ENCODE measurements around the gene WDR53.

Gene WDR53

GRCh38 chr3:196528639-196529233 lies 39.6 kb downstream of the WDR53 start:
- Histone ChIP-seq H2AFZ (ENCODE audit: low read length) (peak overlapping the region; percentile 95), H3K79me2 (ENCODE audit: low read length) (no peaks in the 10 kb centered on the region), H4K20me1 (ENCODE audit: insufficient read depth, low read length) (no peaks in the 10 kb centered on the region), H3K9me3 (replicated peaks; ENCODE audit: insufficient read depth, low read length) (no peaks in the 10 kb centered on the region), H3K27me3 (replicated peaks; ENCODE audit: insufficient read depth, low read length) (no peaks in the 10 kb centered on the region), H3K4me3 (ENCODE audit: low read length) (peak overlapping the region; percentile 81), H3K9ac (ENCODE audit: low read length) (peak overlapping the region; percentile 79), H3K4me2 (ENCODE audit: low read depth, low read length) (peak overlapping the region; percentile 93), H3F3A (ENCODE audit: insufficient read depth, low read length) (peaks cover 12% of the 10 kb centered on the region), H3K4me1 (ENCODE audit: low read length) (peaks cover 7% of the 10 kb centered on the region), H3K9me2 (replicated peaks; ENCODE audit: insufficient read depth, low read length) (no peaks in the 10 kb centered on the region), H3K36me3 (replicated peaks; ENCODE audit: insufficient read depth, low read length) (no peaks in the 10 kb centered on the region), H3K27ac (ENCODE audit: low read length) (peak overlapping the region; percentile 51)
- peak; percentile 88 for DNase-seq
- TF ChIP-seq EZH2phosphoT487 (IDR thresholded peaks at IDR 0.05; ENCODE audit: low read length), result no peak
- TF ChIP-seq, protein P1, sequence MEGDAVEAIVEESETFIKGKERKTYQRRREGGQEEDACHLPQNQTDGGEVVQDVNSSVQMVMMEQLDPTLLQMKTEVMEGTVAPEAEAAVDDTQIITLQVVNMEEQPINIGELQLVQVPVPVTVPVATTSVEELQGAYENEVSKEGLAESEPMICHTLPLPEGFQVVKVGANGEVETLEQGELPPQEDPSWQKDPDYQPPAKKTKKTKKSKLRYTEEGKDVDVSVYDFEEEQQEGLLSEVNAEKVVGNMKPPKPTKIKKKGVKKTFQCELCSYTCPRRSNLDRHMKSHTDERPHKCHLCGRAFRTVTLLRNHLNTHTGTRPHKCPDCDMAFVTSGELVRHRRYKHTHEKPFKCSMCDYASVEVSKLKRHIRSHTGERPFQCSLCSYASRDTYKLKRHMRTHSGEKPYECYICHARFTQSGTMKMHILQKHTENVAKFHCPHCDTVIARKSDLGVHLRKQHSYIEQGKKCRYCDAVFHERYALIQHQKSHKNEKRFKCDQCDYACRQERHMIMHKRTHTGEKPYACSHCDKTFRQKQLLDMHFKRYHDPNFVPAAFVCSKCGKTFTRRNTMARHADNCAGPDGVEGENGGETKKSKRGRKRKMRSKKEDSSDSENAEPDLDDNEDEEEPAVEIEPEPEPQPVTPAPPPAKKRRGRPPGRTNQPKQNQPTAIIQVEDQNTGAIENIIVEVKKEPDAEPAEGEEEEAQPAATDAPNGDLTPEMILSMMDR (IDR thresholded peaks at IDR 0.05; ENCODE audit: low read length), result peak; percentile 88

DNA sequence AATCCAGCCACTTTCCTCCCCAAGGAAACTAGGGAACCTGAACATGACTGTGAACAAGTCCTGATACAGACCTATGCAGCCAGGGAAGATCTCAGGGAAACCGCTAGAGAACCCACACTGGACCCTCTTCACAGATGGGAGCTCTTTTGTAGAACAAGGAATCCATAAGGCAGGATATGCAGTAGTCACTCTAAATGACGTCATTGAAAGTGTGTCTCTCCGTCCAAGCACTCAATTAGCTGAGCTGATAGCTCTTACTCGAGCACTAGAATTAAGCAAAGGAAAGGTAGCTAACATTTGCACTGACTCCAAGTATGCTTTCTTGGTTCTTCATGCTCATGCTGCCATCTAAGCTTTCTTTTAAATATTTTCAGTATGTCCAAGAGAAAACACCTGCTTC lies 43.2 kb downstream of the WDR53 start:
- no peaks in the 10 kb centered on the region for H4K20me1 ChIP-seq (ENCODE audit: insufficient read depth, low read length)
- no peaks in the 10 kb centered on the region for H3K36me3 ChIP-seq (replicated peaks; ENCODE audit: insufficient read depth, low read length)
- no peaks in the 10 kb centered on the region for H3K79me2 ChIP-seq (ENCODE audit: low read length)
- H3K9me3 ChIP-seq (replicated peaks; ENCODE audit: insufficient read depth, low read length), result no peaks in the 10 kb centered on the region
- H3K4me3 ChIP-seq (ENCODE audit: low read length), result no peak overlapping the region
- H3K27me3 ChIP-seq (replicated peaks; ENCODE audit: insufficient read depth, low read length), result no peaks in the 10 kb centered on the region
- DNase-seq, result no peak
- TF ChIP-seq, protein P1 (IDR thresholded peaks at IDR 0.05; ENCODE audit: low read length), result no peak
- TF ChIP-seq EZH2 (optimal IDR thresholded peaks at IDR 0.05; ENCODE audit: low read depth, low read length) (no peak), EZH2phosphoT487 (IDR thresholded peaks at IDR 0.05; ENCODE audit: low read length) (no peak)
- no peak overlapping the region for H3K27ac ChIP-seq (ENCODE audit: low read length)
- no peak overlapping the region for H3K4me2 ChIP-seq (ENCODE audit: low read depth, low read length)
- no peak overlapping the region for H2AFZ ChIP-seq (ENCODE audit: low read length)
- H3K9ac ChIP-seq (ENCODE audit: low read length), result no peak overlapping the region
- H3K9me2 ChIP-seq (replicated peaks; ENCODE audit: insufficient read depth, low read length), result no peaks in the 10 kb centered on the region
- H3F3A ChIP-seq (ENCODE audit: insufficient read depth, low read length), result peaks cover 12% of the 10 kb centered on the region
- H3K4me1 ChIP-seq (ENCODE audit: low read length), result peaks cover 7% of the 10 kb centered on the region

DNA sequence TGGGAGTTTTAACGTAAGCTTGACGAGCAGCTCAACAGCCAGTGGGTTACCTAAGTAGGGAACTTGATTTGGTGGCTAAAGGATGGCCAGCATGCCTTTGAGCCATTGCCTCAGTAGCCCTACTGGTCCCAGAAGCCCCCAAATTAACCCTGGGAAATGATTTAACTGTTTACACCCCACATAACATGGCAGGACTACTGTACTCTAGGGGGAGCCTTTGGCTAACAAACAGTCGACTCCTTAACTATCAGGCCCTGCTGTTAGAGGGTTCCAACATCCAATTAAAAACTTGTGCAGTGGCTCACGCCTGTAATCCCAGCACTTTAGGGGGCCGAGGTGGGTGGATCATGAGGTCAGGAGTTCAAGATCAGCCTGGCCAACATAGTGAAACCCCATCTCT lies 43.8 kb downstream of the WDR53 start:
- DNase-seq, result no peak
- Histone ChIP-seq H3K4me1 (ENCODE audit: low read length) (peaks cover 7% of the 10 kb centered on the region), H3K79me2 (ENCODE audit: low read length) (no peaks in the 10 kb centered on the region), H3K9ac (ENCODE audit: low read length) (no peak overlapping the region), H3K4me3 (ENCODE audit: low read length) (no peak overlapping the region), H3K9me3 (replicated peaks; ENCODE audit: insufficient read depth, low read length) (no peaks in the 10 kb centered on the region), H2AFZ (ENCODE audit: low read length) (no peak overlapping the region), H3K27ac (ENCODE audit: low read length) (no peak overlapping the region), H3K9me2 (replicated peaks; ENCODE audit: insufficient read depth, low read length) (no peaks in the 10 kb centered on the region), H3K4me2 (ENCODE audit: low read depth, low read length) (no peak overlapping the region), H4K20me1 (ENCODE audit: insufficient read depth, low read length) (no peaks in the 10 kb centered on the region), H3K27me3 (replicated peaks; ENCODE audit: insufficient read depth, low read length) (no peaks in the 10 kb centered on the region), H3K36me3 (replicated peaks; ENCODE audit: insufficient read depth, low read length) (no peaks in the 10 kb centered on the region), H3F3A (ENCODE audit: insufficient read depth, low read length) (peaks cover 12% of the 10 kb centered on the region)
- no peak for TF ChIP-seq EZH2 (optimal IDR thresholded peaks at IDR 0.05; ENCODE audit: low read depth, low read length)
- TF ChIP-seq, protein P1 (IDR thresholded peaks at IDR 0.05; ENCODE audit: low read length), result no peak
- no peak for TF ChIP-seq EZH2phosphoT487 (IDR thresholded peaks at IDR 0.05; ENCODE audit: low read length)

Data from MM.1S (cell line).